ENCODE data around the gene CTNNA3. TPM values are rescaled to one million over a fixed set of nuclear protein-coding genes. Genes with fewer than 3 reads are reported as not detected.
"Not testable (repeated sequence)": the region's sequence is repeated elsewhere in the genome, so short reads cannot be mapped to it uniquely, and the experiment has no call there.

CTNNA3 gene
- total and polyA plus RNA-seq, 4 donors = under 0.01 to 39.8 (median 0.09) TPM

- Histone ChIP-seq H3K27me3 (ENCODE audit: control insufficient read depth in 3 of 3, insufficient read depth in 3 of 3, low read length in 2 of 3) (no peaks in the 10 kb centered on the region), H3K9me3 (ENCODE audit: control insufficient read depth in 4 of 4, insufficient read depth in 3 of 4, low read length in 3 of 4) (peaks cover 0 to 2% (median 0%) of the 10 kb centered on the region in 4 donors), H3K4me1 (ENCODE audit: control insufficient read depth in 5 of 5, insufficient read depth in 5 of 5, low read length in 5 of 5) (no peaks in the 10 kb centered on the region), H3K9ac (ENCODE audit: insufficient read depth in 1 of 2, low read length in 2 of 2) (no peak overlapping the region), H3K36me3 (ENCODE audit: control insufficient read depth in 4 of 4, insufficient read depth in 4 of 4, low read length in 4 of 4) (no peaks in the 10 kb centered on the region), H3K4me3 (no peak overlapping the region), H3K27ac (ENCODE audit: low read depth in 1 of 2, low read length in 1 of 2) (no peak overlapping the region)
- 39 to 62% methylated on average over 1 of the region's 1 CpG for WGBS, 2 donors
- no peak for TF ChIP-seq CTCF (IDR thresholded peaks at IDR 0.05; ENCODE audit: control extremely low read depth, extremely low read depth)
- ATAC-seq (ENCODE audit: insufficient read depth, low FRiP score) (no peak), DNase-seq (no peak)
Measured at GRCh38 chr10:67533376-67533775, 162.6 kb downstream of the CTNNA3 start.

- not testable (repeated sequence) for H3K4me1 ChIP-seq (ENCODE audit: control insufficient read depth in 5 of 5, insufficient read depth in 5 of 5, low read length in 5 of 5); DNase-seq; H3K36me3 ChIP-seq (ENCODE audit: control insufficient read depth in 4 of 4, insufficient read depth in 4 of 4, low read length in 4 of 4); H3K9ac ChIP-seq (ENCODE audit: insufficient read depth in 1 of 2, low read length in 2 of 2); ATAC-seq (ENCODE audit: insufficient read depth, low FRiP score); H3K27ac ChIP-seq (ENCODE audit: low read depth in 1 of 2, low read length in 1 of 2); H3K9me3 ChIP-seq (ENCODE audit: control insufficient read depth in 4 of 4, insufficient read depth in 3 of 4, low read length in 3 of 4); H3K4me3 ChIP-seq; H3K27me3 ChIP-seq (ENCODE audit: control insufficient read depth in 3 of 3, insufficient read depth in 3 of 3, low read length in 2 of 3)
- 85 to 91% methylated on average over 3 of the region's 3 CpGs for WGBS, 2 donors
Measured at GRCh38 chr10:67530990-67531389, 165.0 kb downstream of the CTNNA3 start.

- peak in 2 of 3 donors; percentile 18 to 46 for DNase-seq
- Histone ChIP-seq H3K4me1 (ENCODE audit: control insufficient read depth in 5 of 5, insufficient read depth in 5 of 5, low read length in 5 of 5) (peaks cover 0 to 4% (median 0%) of the 10 kb centered on the region in 5 donors), H3K9me3 (ENCODE audit: control insufficient read depth in 4 of 4, insufficient read depth in 3 of 4, low read length in 3 of 4) (peaks cover 0 to 2% (median 0%) of the 10 kb centered on the region in 4 donors), H3K27ac (ENCODE audit: low read depth in 1 of 2, low read length in 1 of 2) (no peak overlapping the region), H3K36me3 (ENCODE audit: control insufficient read depth in 4 of 4, insufficient read depth in 4 of 4, low read length in 4 of 4) (no peaks in the 10 kb centered on the region), H3K4me3 (no peak overlapping the region), H3K27me3 (ENCODE audit: control insufficient read depth in 3 of 3, insufficient read depth in 3 of 3, low read length in 2 of 3) (no peaks in the 10 kb centered on the region), H3K9ac (ENCODE audit: insufficient read depth in 1 of 2, low read length in 2 of 2) (no peak overlapping the region)
- no peak for ATAC-seq (ENCODE audit: insufficient read depth, low FRiP score)
- no peak for TF ChIP-seq CTCF (IDR thresholded peaks at IDR 0.05; ENCODE audit: control extremely low read depth, extremely low read depth)
Measured at GRCh38 chr10:67527351-67527750, 168.6 kb downstream of the CTNNA3 start.

GRCh38 chr10:67521546-67521945, 174.4 kb downstream of the CTNNA3 start:
- Histone ChIP-seq H3K36me3 (ENCODE audit: control insufficient read depth in 4 of 4, insufficient read depth in 4 of 4, low read length in 4 of 4) (no peaks in the 10 kb centered on the region), H3K4me1 (ENCODE audit: control insufficient read depth in 5 of 5, insufficient read depth in 5 of 5, low read length in 5 of 5) (peaks cover 0 to 3% (median 0%) of the 10 kb centered on the region in 5 donors), H3K9ac (ENCODE audit: insufficient read depth in 1 of 2, low read length in 2 of 2) (no peak overlapping the region), H3K9me3 (ENCODE audit: control insufficient read depth in 4 of 4, insufficient read depth in 3 of 4, low read length in 3 of 4) (no peaks in the 10 kb centered on the region), H3K27ac (ENCODE audit: low read depth in 1 of 2, low read length in 1 of 2) (no peak overlapping the region), H3K27me3 (ENCODE audit: control insufficient read depth in 3 of 3, insufficient read depth in 3 of 3, low read length in 2 of 3) (peaks cover 0 to 3% (median 0%) of the 10 kb centered on the region in 3 donors), H3K4me3 (no peak overlapping the region)
- DNase-seq (no peak), ATAC-seq (ENCODE audit: insufficient read depth, low FRiP score) (no peak)
- no peak for TF ChIP-seq CTCF (IDR thresholded peaks at IDR 0.05; ENCODE audit: control extremely low read depth, extremely low read depth)
- WGBS, 2 donors = 60 to 69% methylated on average over 2 of the region's 2 CpGs
